Measurements from ENCODE around the gene FBXL7. TPM values are rescaled to one million over a fixed set of nuclear protein-coding genes. Genes with fewer than 3 reads are reported as not detected.
A peak's percentile ranks its signal among the peaks of the same experiment; 100 is the strongest.

The FBXL7 gene
- 26.4 and 29.2 TPM in 2 replicates for total RNA-seq

DNA sequence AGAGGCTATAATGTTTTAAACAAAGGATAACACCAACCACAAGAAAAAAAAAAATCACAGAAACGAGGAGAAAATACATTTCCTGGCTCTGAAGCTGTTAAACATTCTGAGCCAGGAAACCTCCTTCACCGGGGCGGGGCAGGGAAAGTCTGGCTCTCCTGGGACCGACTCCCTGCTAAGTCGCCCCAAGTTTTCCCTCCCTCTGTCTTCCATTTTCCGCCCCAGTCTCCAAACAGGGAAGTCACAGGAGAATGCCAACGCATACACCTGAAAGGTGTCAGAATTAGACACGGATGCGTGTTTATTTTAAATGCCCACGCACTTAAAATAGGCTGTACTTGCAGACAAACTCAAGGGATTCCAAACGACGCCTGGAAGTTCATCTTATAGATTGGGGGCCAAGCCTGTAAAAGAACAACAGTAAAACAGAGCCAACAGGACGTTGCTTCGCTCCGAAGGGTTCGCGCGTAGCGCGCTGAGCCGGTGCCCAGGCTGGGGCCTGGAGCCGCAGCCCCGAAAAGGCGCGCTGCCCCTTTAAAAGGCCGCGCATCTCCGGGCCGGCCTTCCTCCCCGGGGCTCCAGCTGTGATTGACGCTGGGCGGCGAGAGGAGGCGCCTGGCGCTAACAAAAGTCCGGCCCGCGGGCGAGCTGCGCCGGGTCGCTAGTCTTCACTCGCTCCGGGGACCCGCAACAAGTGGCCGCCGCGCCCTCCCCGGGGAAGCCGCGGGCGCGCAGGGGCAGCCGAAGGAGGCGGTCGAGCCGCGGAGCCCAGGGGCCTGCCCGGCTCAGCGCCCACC, at the start of gene FBXL7:
TSS of gene FBXL7 (plus strand) at position 653 of the 797 bp plus-strand sequence.

Small RNA genes within 50 kb of the gene (small RNA-seq; reads per million reads assigned to genes)
- gene MIR887: 79.3 reads per million, percentile 98 among the genes with 10 or more reads in this experiment
